ENCODE results near the gene EDRF1. TPM values are rescaled to one million over a fixed set of nuclear protein-coding genes. Genes with fewer than 3 reads are reported as not detected.

Gene EDRF1, protein sequence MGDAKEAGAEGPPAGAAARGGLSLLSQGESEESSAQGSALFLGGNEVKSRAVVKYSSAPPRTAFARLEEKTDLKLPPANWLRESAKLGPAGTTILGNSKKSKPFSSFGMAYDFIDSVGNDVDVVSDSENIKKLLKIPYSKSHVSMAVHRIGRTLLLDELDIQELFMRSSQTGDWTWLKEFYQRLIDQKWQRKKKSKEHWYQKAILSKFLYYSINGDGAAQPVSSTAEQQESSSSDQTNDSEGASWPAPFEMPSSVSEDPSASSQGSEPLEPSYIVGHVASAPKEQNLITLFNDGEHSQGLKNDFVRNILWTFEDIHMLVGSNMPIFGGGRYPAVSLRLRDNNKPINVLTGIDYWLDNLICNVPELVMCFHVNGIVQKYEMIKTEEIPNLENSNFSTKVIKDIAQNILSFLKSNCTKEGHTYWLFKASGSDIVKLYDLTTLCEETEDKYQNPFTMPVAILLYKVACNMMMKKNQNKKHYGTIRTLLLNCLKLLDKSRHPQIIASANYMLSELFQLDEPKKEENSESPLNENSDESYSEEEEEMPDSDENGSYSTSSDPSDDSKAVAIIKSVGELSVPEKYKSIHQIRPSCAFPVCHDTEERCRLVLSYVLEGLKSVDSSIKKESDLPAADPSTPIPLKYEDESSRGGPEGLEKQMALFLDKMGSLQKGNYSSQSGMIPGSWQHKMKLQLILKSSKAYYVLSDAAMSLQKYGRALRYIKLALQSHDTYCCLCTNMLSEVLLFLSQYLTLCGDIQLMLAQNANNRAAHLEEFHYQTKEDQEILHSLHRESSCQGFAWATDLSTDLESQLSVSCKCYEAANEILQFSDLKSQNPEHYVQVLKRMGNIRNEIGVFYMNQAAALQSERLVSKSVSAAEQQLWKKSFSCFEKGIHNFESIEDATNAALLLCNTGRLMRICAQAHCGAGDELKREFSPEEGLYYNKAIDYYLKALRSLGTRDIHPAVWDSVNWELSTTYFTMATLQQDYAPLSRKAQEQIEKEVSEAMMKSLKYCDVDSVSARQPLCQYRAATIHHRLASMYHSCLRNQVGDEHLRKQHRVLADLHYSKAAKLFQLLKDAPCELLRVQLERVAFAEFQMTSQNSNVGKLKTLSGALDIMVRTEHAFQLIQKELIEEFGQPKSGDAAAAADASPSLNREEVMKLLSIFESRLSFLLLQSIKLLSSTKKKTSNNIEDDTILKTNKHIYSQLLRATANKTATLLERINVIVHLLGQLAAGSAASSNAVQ
- total RNA-seq, result 76.1 TPM

DNA sequence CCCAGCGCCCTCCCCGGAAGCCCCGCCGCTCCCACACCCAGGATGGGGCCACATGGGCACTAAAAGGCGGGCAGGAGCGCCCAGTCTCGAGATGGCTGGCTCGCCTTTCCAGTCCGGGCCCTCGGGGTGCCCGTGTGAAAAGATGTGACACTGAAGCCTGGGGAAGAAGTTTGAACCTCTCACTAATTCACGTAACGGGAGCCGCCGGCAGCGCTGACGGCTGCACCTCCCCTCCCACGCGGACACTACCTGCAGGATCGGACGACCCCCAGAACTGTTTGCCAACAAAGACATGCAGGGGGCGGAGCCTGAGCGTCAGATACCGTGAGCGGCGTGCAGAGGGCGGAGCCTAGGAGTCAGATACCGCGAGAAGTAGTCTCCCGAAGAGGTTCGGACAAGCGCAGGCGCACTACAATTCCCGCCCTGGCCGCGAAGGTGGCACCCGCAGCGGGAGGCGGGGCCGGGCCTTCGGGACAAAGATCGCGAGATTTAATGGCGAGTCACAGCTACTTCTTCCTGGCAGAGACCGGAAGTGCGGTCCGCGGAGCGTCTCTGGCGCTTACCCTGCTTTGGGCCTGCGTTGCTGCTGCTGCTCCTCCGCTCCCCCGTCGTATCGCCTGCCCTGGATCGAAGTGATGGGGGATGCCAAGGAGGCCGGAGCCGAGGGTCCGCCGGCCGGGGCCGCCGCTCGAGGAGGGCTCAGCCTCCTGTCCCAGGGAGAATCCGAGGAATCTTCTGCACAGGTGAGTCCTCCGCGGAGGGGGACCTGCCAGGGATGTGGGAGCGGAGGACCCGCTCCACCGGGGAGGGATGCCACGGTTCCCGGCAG is at the start of gene EDRF1:
Gene EDRF1 (plus strand): TSS at position 537 of the 829 bp plus-strand sequence. CDS start 99 bp downstream, at position 636.

DNA sequence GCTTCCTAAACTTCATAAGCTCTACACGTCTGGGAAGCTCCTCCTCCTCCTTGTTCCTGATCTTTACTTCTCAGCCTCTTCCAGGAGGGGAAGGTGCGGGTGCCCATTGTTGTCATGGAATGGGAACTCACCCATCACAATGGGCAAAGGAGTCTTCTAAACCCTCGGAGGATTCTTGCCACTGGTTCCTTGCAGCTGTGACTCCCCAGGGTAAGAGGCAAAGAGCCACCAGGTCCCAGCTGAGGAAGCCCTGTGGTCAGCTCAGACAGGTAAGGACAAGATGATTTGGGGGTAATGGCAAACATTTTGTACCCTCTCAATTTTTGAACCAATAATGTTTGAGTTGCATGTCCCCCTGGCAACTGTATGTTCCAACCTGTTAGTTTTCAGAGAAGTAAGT is 36.4 kb upstream of the EDRF1 start, which contains the start of gene TEX36:
Gene TEX36 (minus strand): TSS at position 101 of the 400 bp plus-strand sequence. CDS start 174 bp downstream, outside the sequence.

DNA sequence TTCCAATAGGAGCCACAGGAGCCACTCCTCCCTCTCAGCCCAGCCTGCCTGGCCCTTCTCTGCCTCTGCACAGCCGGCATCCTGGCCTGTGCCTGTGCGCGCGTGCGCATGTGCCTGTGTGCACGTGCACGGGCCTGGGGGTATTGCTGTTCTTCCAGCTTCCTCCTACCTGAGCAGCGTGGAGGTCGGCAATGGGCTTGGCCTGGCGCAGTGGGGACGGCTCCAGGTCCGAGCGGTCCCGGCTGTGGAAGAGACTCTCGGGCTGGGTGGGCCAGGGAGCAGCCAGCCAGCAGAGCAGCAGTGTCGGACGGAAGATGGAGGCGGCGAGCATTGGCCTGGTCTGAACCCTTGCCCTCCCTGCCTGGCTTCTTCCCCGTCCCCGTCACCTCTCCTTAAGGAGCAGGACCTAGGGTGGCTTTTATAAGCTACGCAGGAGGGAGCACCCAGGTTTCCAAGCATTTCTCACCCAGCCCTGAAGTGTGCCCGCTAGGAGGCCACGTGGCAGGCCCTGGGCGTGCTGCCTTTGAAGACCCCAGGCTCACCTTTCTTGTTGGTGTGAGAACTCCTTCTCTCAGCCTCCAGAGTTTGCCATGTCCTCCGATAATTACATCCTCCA is 56.1 kb downstream of the EDRF1 start, which contains the start of gene MMP21:
Gene MMP21 (minus strand): TSS at position 331 of the 616 bp plus-strand sequence. CDS start 0 bp downstream, at position 331.

Other genes starting within 250 kb of the EDRF1 start
- not detected for gene TEX36, start 36.5 kb upstream of the EDRF1 start, total RNA-seq
- gene MMP21, start 56.1 kb downstream of the EDRF1 start, total RNA-seq, result 0.31 TPM
- 51.3 TPM for gene UROS, start 103.5 kb downstream of the EDRF1 start, total RNA-seq
- gene BCCIP, start 103.8 kb downstream of the EDRF1 start, total RNA-seq, result 29.4 TPM
- 22.5 TPM for gene DHX32, start 161.6 kb downstream of the EDRF1 start, total RNA-seq
- 2.2 TPM for gene FANK1, start 176.9 kb downstream of the EDRF1 start, total RNA-seq